DND-41 (cell line): Measurements from ENCODE around the gene CRYL1.

Source experiments
- EZH2 ChIP-seq: IDR thresholded peaks from 3 replicates; pipeline ENCODE4 v1.6.1; 2012; ENCODE audit warnings: borderline replicate concordance, low read depth, mild to moderate bottlenecking, moderate library complexity, low read length, inconsistent platforms; ENCODE audit not compliant: severe bottlenecking
- TF ChIP-seq, protein P1 (sequence below): IDR thresholded peaks from 2 replicates; pipeline ENCODE4 v1.5.1; 2012; ENCODE audit warnings: borderline replicate concordance, low read length, moderate library complexity, mild to moderate bottlenecking; ENCODE audit not compliant: poor library complexity, severe bottlenecking; ENCODE audit errors: extremely low read depth

DNA sequence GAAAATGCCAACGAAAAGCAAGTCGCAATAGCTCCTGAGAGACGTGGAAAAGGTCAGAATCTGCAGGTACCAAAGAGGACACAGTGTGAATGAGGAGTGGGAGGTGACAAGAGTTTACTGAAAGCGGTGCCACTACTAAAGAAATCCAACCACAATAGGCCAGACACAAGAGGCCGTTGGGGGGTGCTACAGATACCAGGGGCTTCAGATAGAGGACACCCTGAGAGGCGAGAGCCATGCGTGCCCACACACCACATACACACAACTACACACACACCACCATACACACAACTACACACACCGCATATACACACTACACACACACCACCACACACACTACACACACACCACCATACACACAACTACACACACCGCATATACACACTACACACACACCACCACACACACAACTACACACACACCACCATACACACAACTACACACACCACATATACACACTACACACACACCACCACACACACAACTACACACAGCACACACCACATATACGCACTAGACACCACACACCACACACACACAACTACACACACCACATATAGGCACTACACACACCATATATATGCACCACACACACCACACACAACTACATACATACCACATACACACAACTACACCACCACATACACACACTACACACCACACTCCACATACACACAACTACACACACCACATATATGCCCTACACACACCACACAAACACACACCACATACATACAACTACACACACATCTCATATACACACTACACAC is 28.5 kb downstream of the CRYL1 start:
- TF ChIP-seq, protein P1, sequence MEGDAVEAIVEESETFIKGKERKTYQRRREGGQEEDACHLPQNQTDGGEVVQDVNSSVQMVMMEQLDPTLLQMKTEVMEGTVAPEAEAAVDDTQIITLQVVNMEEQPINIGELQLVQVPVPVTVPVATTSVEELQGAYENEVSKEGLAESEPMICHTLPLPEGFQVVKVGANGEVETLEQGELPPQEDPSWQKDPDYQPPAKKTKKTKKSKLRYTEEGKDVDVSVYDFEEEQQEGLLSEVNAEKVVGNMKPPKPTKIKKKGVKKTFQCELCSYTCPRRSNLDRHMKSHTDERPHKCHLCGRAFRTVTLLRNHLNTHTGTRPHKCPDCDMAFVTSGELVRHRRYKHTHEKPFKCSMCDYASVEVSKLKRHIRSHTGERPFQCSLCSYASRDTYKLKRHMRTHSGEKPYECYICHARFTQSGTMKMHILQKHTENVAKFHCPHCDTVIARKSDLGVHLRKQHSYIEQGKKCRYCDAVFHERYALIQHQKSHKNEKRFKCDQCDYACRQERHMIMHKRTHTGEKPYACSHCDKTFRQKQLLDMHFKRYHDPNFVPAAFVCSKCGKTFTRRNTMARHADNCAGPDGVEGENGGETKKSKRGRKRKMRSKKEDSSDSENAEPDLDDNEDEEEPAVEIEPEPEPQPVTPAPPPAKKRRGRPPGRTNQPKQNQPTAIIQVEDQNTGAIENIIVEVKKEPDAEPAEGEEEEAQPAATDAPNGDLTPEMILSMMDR: no peak
- TF ChIP-seq EZH2: no peak
